ENCODE data around the gene MGAT4B. TPM values are rescaled to one million over a fixed set of nuclear protein-coding genes. Genes with fewer than 3 reads are reported as not detected.
A peak's percentile ranks its signal among the peaks of the same experiment; 100 is the strongest.

Gene MGAT4B
- total RNA-seq, 1 donor from 2014 or later: 198 TPM

DNA sequence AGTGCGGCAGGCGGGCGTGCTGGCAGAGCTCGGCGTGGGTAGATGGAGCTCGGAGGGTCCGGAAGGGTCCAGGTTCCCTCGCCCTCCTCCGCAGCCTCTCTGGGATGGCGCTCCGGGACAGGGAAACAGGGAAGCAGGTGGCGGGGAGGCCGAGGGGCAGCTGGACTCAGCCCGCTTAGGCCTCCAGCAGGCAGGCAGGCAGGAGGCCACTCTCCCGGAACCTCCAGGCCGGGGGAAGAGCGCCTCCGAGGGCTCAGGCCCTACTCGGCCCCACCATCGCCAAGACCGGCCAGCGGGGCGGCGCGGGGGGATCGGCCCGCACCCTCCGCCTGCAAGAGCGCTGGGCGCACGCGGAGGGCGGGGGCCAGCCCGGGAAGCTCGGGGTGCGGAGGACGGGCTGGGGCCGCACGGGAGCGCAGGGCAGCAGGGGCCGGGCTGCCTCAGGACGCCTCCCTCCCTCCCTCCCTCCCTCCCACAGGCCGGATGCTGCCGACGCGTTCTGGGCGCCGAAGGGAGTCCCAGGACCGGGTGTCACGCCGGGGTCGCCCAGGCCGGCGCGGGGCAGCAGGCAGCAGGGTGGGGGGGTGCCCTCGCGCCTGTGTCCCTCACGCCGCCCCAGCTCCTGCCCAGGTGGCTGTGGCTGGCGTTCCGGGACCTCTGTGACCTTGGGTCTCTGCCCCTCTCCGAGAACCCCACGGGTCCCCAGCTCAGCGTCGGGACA lies 977 bp downstream of the MGAT4B start:
- H3K27me3 Mint-ChIP-seq (ENCODE audit: unreplicated experiment): no peaks in the 10 kb centered on the region
- no peak for DNase-seq (ENCODE audit: extremely low spot score, unreplicated experiment)
- H3K4me1 Mint-ChIP-seq (ENCODE audit: unreplicated experiment): peaks cover 28% of the 10 kb centered on the region
- H3K4me3 Mint-ChIP-seq (ENCODE audit: unreplicated experiment): peak overlapping the region; percentile 82
- H3K27ac Mint-ChIP-seq (ENCODE audit: unreplicated experiment): peak overlapping the region; percentile 74
- TF ChIP-seq, protein P1, sequence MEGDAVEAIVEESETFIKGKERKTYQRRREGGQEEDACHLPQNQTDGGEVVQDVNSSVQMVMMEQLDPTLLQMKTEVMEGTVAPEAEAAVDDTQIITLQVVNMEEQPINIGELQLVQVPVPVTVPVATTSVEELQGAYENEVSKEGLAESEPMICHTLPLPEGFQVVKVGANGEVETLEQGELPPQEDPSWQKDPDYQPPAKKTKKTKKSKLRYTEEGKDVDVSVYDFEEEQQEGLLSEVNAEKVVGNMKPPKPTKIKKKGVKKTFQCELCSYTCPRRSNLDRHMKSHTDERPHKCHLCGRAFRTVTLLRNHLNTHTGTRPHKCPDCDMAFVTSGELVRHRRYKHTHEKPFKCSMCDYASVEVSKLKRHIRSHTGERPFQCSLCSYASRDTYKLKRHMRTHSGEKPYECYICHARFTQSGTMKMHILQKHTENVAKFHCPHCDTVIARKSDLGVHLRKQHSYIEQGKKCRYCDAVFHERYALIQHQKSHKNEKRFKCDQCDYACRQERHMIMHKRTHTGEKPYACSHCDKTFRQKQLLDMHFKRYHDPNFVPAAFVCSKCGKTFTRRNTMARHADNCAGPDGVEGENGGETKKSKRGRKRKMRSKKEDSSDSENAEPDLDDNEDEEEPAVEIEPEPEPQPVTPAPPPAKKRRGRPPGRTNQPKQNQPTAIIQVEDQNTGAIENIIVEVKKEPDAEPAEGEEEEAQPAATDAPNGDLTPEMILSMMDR (IDR thresholded peaks at IDR 0.05): no peak
- peaks cover 10% of the 10 kb centered on the region for H3K36me3 Mint-ChIP-seq (ENCODE audit: unreplicated experiment)
- H3K9me3 Mint-ChIP-seq (ENCODE audit: unreplicated experiment): no peaks in the 10 kb centered on the region

DNA sequence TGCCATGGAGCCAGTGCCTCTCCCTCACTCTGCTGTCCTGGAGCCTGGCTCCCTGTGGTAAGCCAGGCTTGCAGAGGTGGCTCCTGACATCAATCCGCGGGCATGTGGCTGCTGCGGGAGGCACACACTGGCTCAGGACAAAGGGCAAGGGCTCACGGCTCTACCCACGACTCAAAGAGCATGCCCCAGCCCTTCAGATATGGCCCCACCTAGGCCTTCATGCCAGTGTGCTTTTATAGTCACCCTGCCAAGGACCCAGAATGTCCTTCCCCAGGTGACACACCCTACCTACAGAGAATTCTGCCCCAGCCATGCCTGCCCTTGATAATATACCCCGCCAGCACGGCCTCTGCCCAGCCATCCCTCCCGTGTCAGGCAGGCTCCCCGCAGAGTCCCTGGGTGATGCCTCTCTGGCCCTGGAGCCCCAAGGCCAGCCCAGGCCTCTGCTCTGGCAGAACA lies 1.6 kb downstream of the MGAT4B start:
- DNase-seq (ENCODE audit: extremely low spot score, unreplicated experiment): no peak
- H3K9me3 Mint-ChIP-seq (ENCODE audit: unreplicated experiment): no peaks in the 10 kb centered on the region
- H3K27me3 Mint-ChIP-seq (ENCODE audit: unreplicated experiment): no peaks in the 10 kb centered on the region
- TF ChIP-seq, protein P1 (IDR thresholded peaks at IDR 0.05): no peak
- H3K36me3 Mint-ChIP-seq (ENCODE audit: unreplicated experiment): peaks cover 10% of the 10 kb centered on the region
- peaks cover 28% of the 10 kb centered on the region for H3K4me1 Mint-ChIP-seq (ENCODE audit: unreplicated experiment)
- H3K27ac Mint-ChIP-seq (ENCODE audit: unreplicated experiment): peak overlapping the region; percentile 74
- peak overlapping the region; percentile 82 for H3K4me3 Mint-ChIP-seq (ENCODE audit: unreplicated experiment)

DNA sequence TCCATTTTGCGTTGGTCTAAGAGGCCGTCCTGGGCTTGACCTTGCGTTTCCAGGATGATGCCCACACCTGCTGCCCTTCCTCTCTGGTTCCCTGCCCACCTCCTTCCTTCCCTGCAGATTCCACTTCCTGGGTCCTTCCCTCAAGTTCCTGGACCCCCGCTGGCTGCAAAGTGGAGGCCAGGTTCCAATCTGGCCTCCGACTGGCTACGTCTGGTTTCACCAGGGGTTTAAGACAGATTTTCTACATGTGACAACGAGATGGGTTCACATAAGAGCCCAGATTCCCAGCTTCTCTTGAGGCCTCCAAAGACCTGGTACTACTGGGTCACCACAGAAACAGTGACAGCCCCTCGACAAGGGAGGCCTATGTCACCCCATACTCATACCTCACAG lies 2.1 kb downstream of the MGAT4B start:
- H3K36me3 Mint-ChIP-seq (ENCODE audit: unreplicated experiment): peaks cover 12% of the 10 kb centered on the region
- TF ChIP-seq, protein P1 (IDR thresholded peaks at IDR 0.05): no peak
- H3K27me3 Mint-ChIP-seq (ENCODE audit: unreplicated experiment): no peaks in the 10 kb centered on the region
- H3K4me3 Mint-ChIP-seq (ENCODE audit: unreplicated experiment): peak overlapping the region; percentile 82
- no peaks in the 10 kb centered on the region for H3K9me3 Mint-ChIP-seq (ENCODE audit: unreplicated experiment)
- no peak for DNase-seq (ENCODE audit: extremely low spot score, unreplicated experiment)
- H3K4me1 Mint-ChIP-seq (ENCODE audit: unreplicated experiment): peaks cover 28% of the 10 kb centered on the region
- H3K27ac Mint-ChIP-seq (ENCODE audit: unreplicated experiment): peak overlapping the region; percentile 27

DNA sequence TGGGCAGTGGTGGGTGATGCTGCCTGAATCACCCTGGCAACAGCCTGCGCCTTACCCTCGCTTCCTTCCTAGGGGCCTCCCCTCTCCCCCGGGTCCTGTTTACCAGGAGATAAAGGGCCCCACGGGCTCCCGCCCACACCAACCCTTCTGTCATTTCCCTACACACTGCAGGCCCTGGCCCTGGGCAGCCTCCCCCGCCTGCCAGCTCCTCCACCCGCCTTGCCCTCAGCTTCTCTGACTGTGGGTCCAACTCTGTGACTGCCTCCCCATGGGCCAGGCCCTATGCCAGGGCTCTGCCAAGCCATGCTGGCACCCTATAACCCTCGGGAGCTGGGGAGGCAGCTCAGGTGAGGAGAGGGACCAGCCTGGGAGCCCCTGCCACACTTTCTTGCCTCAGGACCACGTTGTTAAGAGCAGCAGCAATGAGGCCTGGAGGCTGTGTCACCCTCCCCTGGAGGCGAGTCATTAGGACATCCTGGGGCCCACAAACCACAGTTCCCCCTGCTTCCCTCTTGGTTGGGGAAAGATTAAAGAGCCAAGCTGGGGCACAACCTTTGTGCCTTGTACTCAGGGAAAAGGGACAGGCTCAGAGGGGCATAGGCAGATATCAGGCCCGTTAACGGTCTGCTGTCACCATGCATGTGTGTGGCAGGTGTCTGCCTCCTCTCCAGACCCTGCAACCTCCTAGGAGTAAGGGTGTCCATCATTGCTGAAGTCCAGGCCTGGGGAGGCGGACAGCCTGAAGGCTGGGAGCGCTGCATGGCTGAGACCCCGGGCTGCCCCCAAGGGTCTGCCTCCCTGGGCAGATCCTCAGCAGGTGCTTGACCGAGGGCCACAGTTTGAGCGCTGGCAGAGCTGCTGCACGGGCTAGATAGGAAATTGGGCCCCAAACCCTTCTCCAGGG lies 2.8 kb downstream of the MGAT4B start:
- DNase-seq (ENCODE audit: extremely low spot score, unreplicated experiment): no peak
- H3K9me3 Mint-ChIP-seq (ENCODE audit: unreplicated experiment): no peaks in the 10 kb centered on the region
- TF ChIP-seq, protein P1 (IDR thresholded peaks at IDR 0.05): no peak
- H3K4me3 Mint-ChIP-seq (ENCODE audit: unreplicated experiment): peak overlapping the region; percentile 32
- H3K27ac Mint-ChIP-seq (ENCODE audit: unreplicated experiment): no peak overlapping the region
- peaks cover 28% of the 10 kb centered on the region for H3K4me1 Mint-ChIP-seq (ENCODE audit: unreplicated experiment)
- H3K36me3 Mint-ChIP-seq (ENCODE audit: unreplicated experiment): peaks cover 16% of the 10 kb centered on the region
- no peaks in the 10 kb centered on the region for H3K27me3 Mint-ChIP-seq (ENCODE audit: unreplicated experiment)

All from osteocyte (in vitro differentiated cells).